ENCODE measurements around the gene LRP1B. TPM values are rescaled to one million over a fixed set of nuclear protein-coding genes. Genes with fewer than 3 reads are reported as not detected.
"Not testable (repeated sequence)": the region's sequence is repeated elsewhere in the genome, so short reads cannot be mapped to it uniquely, and the experiment has no call there.

Gene LRP1B
- total and polyA plus RNA-seq, 8 donors, result 0.03 to 1.6 (median 0.84) TPM

- no peak for ATAC-seq
- intact Hi-C loops (cut with DNase I), result no loop called here
- TF ChIP-seq, protein P1, sequence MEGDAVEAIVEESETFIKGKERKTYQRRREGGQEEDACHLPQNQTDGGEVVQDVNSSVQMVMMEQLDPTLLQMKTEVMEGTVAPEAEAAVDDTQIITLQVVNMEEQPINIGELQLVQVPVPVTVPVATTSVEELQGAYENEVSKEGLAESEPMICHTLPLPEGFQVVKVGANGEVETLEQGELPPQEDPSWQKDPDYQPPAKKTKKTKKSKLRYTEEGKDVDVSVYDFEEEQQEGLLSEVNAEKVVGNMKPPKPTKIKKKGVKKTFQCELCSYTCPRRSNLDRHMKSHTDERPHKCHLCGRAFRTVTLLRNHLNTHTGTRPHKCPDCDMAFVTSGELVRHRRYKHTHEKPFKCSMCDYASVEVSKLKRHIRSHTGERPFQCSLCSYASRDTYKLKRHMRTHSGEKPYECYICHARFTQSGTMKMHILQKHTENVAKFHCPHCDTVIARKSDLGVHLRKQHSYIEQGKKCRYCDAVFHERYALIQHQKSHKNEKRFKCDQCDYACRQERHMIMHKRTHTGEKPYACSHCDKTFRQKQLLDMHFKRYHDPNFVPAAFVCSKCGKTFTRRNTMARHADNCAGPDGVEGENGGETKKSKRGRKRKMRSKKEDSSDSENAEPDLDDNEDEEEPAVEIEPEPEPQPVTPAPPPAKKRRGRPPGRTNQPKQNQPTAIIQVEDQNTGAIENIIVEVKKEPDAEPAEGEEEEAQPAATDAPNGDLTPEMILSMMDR (IDR thresholded peaks at IDR 0.05), result no peak
These were observed 33.1 kb downstream of the LRP1B start for GRCh38 chr2:142097711-142098110.

DNA sequence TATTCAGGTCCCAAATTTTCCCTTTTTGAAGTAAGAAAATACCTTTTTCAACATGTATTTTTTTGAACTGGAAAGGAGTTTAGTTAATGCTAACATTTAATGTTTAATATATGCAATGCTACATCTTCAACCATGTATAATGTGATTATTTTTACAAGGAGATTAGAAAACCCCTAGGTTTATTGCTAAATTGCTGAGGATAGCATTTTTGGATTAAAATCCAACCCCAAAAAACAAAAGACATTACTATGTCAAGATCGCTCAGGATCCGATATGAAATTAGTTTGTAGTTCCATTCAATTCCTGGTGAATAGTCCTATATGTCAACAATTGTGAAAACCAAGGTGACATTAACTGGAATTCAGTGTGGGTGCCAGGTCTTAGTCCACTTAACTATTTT, 35.2 kb downstream of the LRP1B start:
- H3K27me3 ChIP-seq, result no peaks in the 10 kb centered on the region
- no peaks in the 10 kb centered on the region for H3K9me3 ChIP-seq
- H3K4me3 ChIP-seq, result no peak overlapping the region
- TF ChIP-seq, protein P1 (IDR thresholded peaks at IDR 0.05), result no peak
- H3K4me1 ChIP-seq, result no peaks in the 10 kb centered on the region
- DNase-seq, result no peak
- intact Hi-C loops (cut with DNase I), result no loop called here
- no peaks in the 10 kb centered on the region for H3K36me3 ChIP-seq
- ATAC-seq, result no peak
- H3K27ac ChIP-seq, result no peak overlapping the region

More at GRCh38 chr2:142097711-142098110, 33.1 kb downstream of the LRP1B start:
- H3K4me1 ChIP-seq, result no peaks in the 10 kb centered on the region
- no peak overlapping the region for H3K27ac ChIP-seq
- no peaks in the 10 kb centered on the region for H3K27me3 ChIP-seq
- no peak for DNase-seq
- no peaks in the 10 kb centered on the region for H3K36me3 ChIP-seq
- no peaks in the 10 kb centered on the region for H3K9me3 ChIP-seq
- no peak overlapping the region for H3K4me3 ChIP-seq

DNA sequence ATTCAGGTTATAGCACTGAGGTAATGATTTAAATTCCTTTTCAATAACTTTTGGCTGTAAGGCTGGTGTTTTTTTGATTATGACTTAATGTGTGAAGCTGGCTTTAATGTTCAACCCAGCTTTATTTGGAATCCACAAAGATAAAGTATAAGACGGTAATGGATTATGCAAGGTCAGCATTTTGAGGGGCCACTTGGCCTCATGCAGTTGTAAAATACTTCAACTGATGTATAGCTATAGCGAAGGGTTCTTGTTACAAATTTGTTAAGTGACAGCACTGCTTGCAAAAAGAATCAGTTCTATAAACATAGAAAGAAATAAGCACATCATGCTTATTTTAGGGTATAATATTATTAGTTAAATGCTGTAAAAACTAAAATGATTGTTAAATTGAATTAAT, 36.6 kb downstream of the LRP1B start:
- Histone ChIP-seq H3K36me3 (no peaks in the 10 kb centered on the region), H3K4me3 (no peak overlapping the region), H3K27ac (no peak overlapping the region), H3K27me3 (no peaks in the 10 kb centered on the region), H3K9me3 (no peaks in the 10 kb centered on the region), H3K4me1 (no peaks in the 10 kb centered on the region)
- intact Hi-C loops (cut with DNase I), result no loop called here
- TF ChIP-seq, protein P1 (IDR thresholded peaks at IDR 0.05), result no peak
- no peak for DNase-seq
- ATAC-seq, result no peak

- H3K4me1 ChIP-seq, result no peaks in the 10 kb centered on the region
- H3K27ac ChIP-seq, result no peak overlapping the region
- intact Hi-C loops (cut with DNase I), result no loop called here
- TF ChIP-seq, protein P1 (IDR thresholded peaks at IDR 0.05), result no peak
- no peak for DNase-seq
- no peaks in the 10 kb centered on the region for H3K36me3 ChIP-seq
- no peaks in the 10 kb centered on the region for H3K9me3 ChIP-seq
- no peak overlapping the region for H3K4me3 ChIP-seq
- no peaks in the 10 kb centered on the region for H3K27me3 ChIP-seq
- no peak for ATAC-seq
These were observed 42.7 kb downstream of the LRP1B start for GRCh38 chr2:142088058-142088568.

DNA sequence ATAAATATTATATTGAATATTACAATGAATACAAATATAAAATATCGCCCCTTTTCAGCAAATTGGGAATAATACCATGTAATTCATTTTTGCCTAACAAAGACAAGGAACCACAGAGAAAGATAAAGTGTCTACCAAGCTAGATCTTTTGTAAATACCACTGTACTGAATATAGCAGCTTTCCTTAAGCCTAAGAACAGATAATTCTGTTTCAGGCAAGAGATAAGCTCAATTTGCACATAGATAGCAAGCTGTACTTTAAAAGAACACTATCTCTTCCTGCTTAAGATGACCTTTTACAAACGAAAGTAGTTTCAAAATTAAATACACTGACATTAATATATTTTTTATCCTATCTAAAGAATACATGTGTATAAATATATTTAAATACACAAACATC, 43.2 kb downstream of the LRP1B start:
- DNase-seq; H3K4me3 ChIP-seq; H3K36me3 ChIP-seq; H3K9me3 ChIP-seq; ATAC-seq; H3K27me3 ChIP-seq; intact Hi-C loops (cut with DNase I); H3K27ac ChIP-seq; H3K4me1 ChIP-seq: not testable (repeated sequence)

DNA sequence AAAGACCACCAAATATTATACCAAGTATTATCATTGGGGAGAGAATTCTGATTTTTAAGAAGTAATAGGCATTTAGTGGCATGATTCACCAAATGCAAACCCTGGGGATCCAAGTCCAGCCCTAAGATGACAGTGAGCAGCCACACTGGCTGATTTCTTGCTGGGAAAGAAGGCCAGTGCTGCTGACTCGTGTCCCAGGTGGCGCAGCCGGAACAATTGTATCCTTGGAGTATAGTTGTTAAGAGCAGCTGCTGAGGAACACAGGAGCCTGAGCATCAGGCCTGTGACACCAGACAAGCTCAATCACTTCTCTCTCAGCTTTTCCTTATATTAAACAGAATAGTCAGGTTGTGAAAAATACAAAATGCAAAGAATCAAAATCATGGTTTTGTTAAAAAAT, 48.4 kb downstream of the LRP1B start:
- DNase-seq (no peak), ATAC-seq (no peak)
- Histone ChIP-seq H3K4me3 (no peak overlapping the region), H3K36me3 (no peaks in the 10 kb centered on the region), H3K9me3 (no peaks in the 10 kb centered on the region), H3K27me3 (no peaks in the 10 kb centered on the region), H3K27ac (no peak overlapping the region), H3K4me1 (no peaks in the 10 kb centered on the region)
- TF ChIP-seq, protein P1 (IDR thresholded peaks at IDR 0.05), result no peak
- intact Hi-C loops (cut with DNase I), result no loop called here

Measured in left lung (tissue), 10 donors.